B cell (primary cell): ENCODE measurements around the gene MCM10. TPM values are rescaled to one million over a fixed set of nuclear protein-coding genes. Genes with fewer than 3 reads are reported as not detected.
"Not testable (repeated sequence)": the region's sequence is repeated elsewhere in the genome, so short reads cannot be mapped to it uniquely, and the experiment has no call there.

Experiments used
- ATAC-seq: fragments of 200-7000 bp; cut with Tn5 transposase; one replicate; pipeline ENCODE4 v1.10.0; 2021; ENCODE audit warnings: low read depth, mild to moderate bottlenecking, moderate number of reproducible peaks, moderate library complexity
- CTCF ChIA-PET: fragments of 350-600 bp; sonication (Branson Sonifier 250); formaldehyde crosslinking; loops from one replicate; lab custom pipeline; 2021; ENCODE audit warnings: antibody characterized with exemption, inconsistent platforms; lab: Charles Lee
- POLR2A ChIA-PET: fragments of 350-600 bp; sonication (Branson Sonifier 250); formaldehyde crosslinking; loops from one replicate; lab custom pipeline; 2021; ENCODE audit warnings: antibody characterized with exemption; lab: Charles Lee
- DNase-seq: peaks from one replicate; pipeline ENCODE4 v3.0.0; 2013
- H2AFZ ChIP-seq: 2 replicates; pipeline ENCODE4 v1.6.1; 2012; ENCODE audit warnings: mild to moderate bottlenecking, low read depth, low read length; ENCODE audit not compliant: insufficient read depth, poor library complexity, severe bottlenecking
- H3K27ac ChIP-seq, 2 donors: 1 replicate in 1 of 2; 2 replicates in 1 of 2; pipeline ENCODE4 v1.5.1; 2012 to 2013; ENCODE audit warnings: low read length in 2 of 2, mild to moderate bottlenecking in 2 of 2, moderate library complexity in 1 of 2
- H3K27me3 ChIP-seq, 4 experiments: fragments of 200-600 bp in 1 of 4; sonication (generic) in 1 of 4; replicated peaks in 1 of 4; 1 replicate in 2 of 4; 2 replicates in 2 of 4; pipeline versions ENCODE4 v1.6.1 to v1.7.0; 2013 to 2016; ENCODE audit warnings: low read length in 3 of 4, mild to moderate bottlenecking in 2 of 4, mixed read lengths in 1 of 4, moderate library complexity in 1 of 4; ENCODE audit not compliant: insufficient read depth in 4 of 4, control insufficient read depth in 3 of 4; ENCODE audit errors: control extremely low read depth in 1 of 4
- H3K36me3 ChIP-seq, 2 experiments: replicated peaks in 1 of 2; 1 replicate in 1 of 2; 2 replicates in 1 of 2; pipeline versions ENCODE4 v1.6.1 to v1.7.1; 2013; ENCODE audit warnings: low read length in 1 of 2; ENCODE audit not compliant: insufficient read depth in 2 of 2, control insufficient read depth in 1 of 2; ENCODE audit errors: control extremely low read depth in 1 of 2, extremely low read depth in 1 of 2
- H3K4me1 ChIP-seq, 2 donors: fragments of 200-600 bp in 1 of 2; sonication (generic) in 1 of 2; 1 replicate in 1 of 2; 2 replicates in 1 of 2; pipeline versions ENCODE4 v1.5.1 to v1.6.1; 2013 to 2017; ENCODE audit warnings: low read length in 2 of 2; ENCODE audit not compliant: control insufficient read depth in 2 of 2, insufficient read depth in 2 of 2
- H3K4me2 ChIP-seq: replicated peaks from 2 replicates; pipeline ENCODE3; 2012; ENCODE audit warnings: mild to moderate bottlenecking, low read depth, low read length; ENCODE audit not compliant: poor library complexity, severe bottlenecking
- H3K4me3 ChIP-seq, 5 experiments: fragments of 200-600 bp in 1 of 5; sonication (generic) in 1 of 5; 1 replicate in 3 of 5; 2 replicates in 2 of 5; pipeline versions ENCODE4 v1.5.1 to v1.7.0; 2011 to 2016; ENCODE audit warnings: low read length in 4 of 5, mild to moderate bottlenecking in 4 of 5, low read depth in 2 of 5, control low read depth in 1 of 5, moderate library complexity in 1 of 5; ENCODE audit not compliant: insufficient read depth in 1 of 5; ENCODE audit errors: control extremely low read depth in 1 of 5, extremely low read depth in 1 of 5
- H3K79me2 ChIP-seq: fragments of 200-600 bp; sonication (generic); one replicate; pipeline ENCODE4 v1.6.0; 2016; ENCODE audit warnings: low read length; ENCODE audit not compliant: control insufficient read depth, insufficient read depth
- H3K9ac ChIP-seq: fragments of 200-600 bp; sonication (generic); 2 replicates; pipeline ENCODE4 v1.6.1; 2017; ENCODE audit warnings: mild to moderate bottlenecking, low read length, moderate library complexity
- H3K9me3 ChIP-seq, 3 donors: one replicate each; pipeline versions ENCODE4 v1.6.1 to v1.7.1; 2013; ENCODE audit warnings: low read length in 2 of 3; ENCODE audit not compliant: control insufficient read depth in 2 of 3, insufficient read depth in 1 of 3; ENCODE audit errors: control extremely low read depth in 1 of 3
- H4K20me1 ChIP-seq: 2 replicates; pipeline ENCODE4 v1.6.0; 2012; ENCODE audit warnings: mild to moderate bottlenecking, low read length; ENCODE audit not compliant: insufficient read depth, control insufficient read depth, poor library complexity, severe bottlenecking
- H3K27ac Mint-ChIP-seq: one replicate; pipeline ENCODE4 v1.8.0; 2021; ENCODE audit warnings: mixed read lengths
- H3K27me3 Mint-ChIP-seq: one replicate; pipeline ENCODE4 v1.8.0; 2021; ENCODE audit warnings: mixed read lengths
- H3K4me1 Mint-ChIP-seq: one replicate; pipeline ENCODE4 v1.8.0; 2021; ENCODE audit warnings: mixed read lengths
- H3K4me3 Mint-ChIP-seq: one replicate; pipeline ENCODE4 v1.8.0; 2021; ENCODE audit warnings: mixed read lengths
- H3K9me3 Mint-ChIP-seq: one replicate; pipeline ENCODE4 v1.8.0; 2022; ENCODE audit warnings: mixed read lengths; ENCODE audit not compliant: insufficient read depth
- CTCF ChIP-seq: fragments of 200-600 bp; IDR thresholded peaks from one replicate; pipeline ENCODE4 v1.8.0; 2022; ENCODE audit warnings: antibody characterized with exemption, mild to moderate bottlenecking
- EZH2 ChIP-seq: IDR thresholded peaks from 2 replicates; pipeline ENCODE4 v1.6.1; 2012; ENCODE audit warnings: borderline replicate concordance, low read depth, mild to moderate bottlenecking, moderate library complexity, low read length; ENCODE audit not compliant: insufficient read depth, poor library complexity, severe bottlenecking
- WGBS: methylation state at CpG from one replicate; pipeline ENCODE4 v1.1.5; 2013; ENCODE audit warnings: missing lambda C conversion rate; ENCODE audit not compliant: insufficient coverage; 5-methylcytosine and 5-hydroxymethylcytosine counted together
- intact Hi-C: fragments of 100-400 bp; cut with micrococcal nuclease; formaldehyde crosslinking; loops from one replicate; pipeline ENCODE4 v1.10.0; 2022
- polyA plus RNA-seq: library from polyadenylated mRNA; depleted of rRNA; stranded (reverse); fragments of >200 nt; gene quantifications from 2 replicates; pipeline ENCODE4 v1.2.3, GENCODE V29; 2012
- total RNA-seq, 2 donors: library from RNA; stranded (reverse); fragments of 120-200 nt in 1 of 2; gene quantifications; 1 replicate in 1 of 2; 2 replicates in 1 of 2; pipeline versions ENCODE4 v1.2.3 to v1.2.4, GENCODE V29; 2013 to 2022

The MCM10 gene
- total and polyA plus RNA-seq, 2 donors (not counting 1 experiment from before 2014, with no cell fraction given), result 0.42 to 0.88 TPM

DNA sequence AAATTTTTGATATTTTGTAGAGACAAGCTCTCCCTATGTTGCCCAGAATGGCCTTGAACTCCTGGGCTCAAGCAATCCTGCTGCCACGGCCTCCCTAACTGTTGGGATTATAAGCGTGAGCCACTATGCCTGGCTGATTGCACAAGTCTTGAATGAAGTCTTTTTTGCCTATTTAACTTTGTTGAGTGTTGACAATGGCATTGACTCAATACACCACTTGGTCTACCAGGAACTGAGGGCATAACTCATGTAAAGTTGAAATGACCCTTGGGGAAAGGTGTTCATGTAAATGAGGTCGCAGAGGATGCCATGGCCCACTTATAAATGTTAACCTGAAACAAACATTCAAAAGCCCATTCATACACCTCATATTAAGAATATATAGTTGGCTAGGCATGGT lies 80.3 kb downstream of the MCM10 start:
- no peaks in the 10 kb centered on the region for H3K9me3 Mint-ChIP-seq

DNA sequence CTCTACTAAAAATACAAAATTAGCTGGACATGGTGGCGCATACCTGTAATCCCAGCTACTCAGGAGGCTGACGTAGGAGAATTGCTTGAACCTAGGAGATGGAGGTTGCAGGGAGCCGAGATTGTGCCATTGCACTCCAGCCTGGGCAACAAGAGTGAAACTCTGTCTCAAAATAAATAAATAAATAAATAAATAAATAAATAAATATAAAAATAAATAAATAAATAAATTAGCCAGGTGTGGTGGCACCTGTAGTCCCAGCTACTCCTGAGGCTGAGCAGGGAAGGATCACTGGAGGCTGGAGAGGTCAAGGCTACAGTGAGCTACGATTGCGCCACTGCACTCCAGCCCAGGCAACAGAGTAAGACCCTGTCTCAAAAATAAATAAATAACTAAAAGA lies 80.9 kb downstream of the MCM10 start:
- CTCF ChIA-PET, H3K4me3 Mint-ChIP-seq, H3K36me3 ChIP-seq, H3K9me3 ChIP-seq, H3K9me3 Mint-ChIP-seq, H3K4me1 Mint-ChIP-seq, H3K9ac ChIP-seq, H4K20me1 ChIP-seq, H3K27me3 Mint-ChIP-seq, H3K27me3 ChIP-seq, ATAC-seq, H3K27ac Mint-ChIP-seq, H3K79me2 ChIP-seq, H2AFZ ChIP-seq, DNase-seq, H3K4me3 ChIP-seq, POLR2A ChIA-PET, H3K4me2 ChIP-seq, H3K4me1 ChIP-seq, intact Hi-C loops, H3K27ac ChIP-seq: not testable (repeated sequence)
- WGBS, result no CpG with 5 or more reads among the region's 5 CpGs

More for the DNA sequence above, 80.3 kb downstream of the MCM10 start:
- DNase-seq, result no peak
- no peaks in the 10 kb centered on the region for H3K9me3 ChIP-seq
- POLR2A ChIA-PET, result no interaction called here
- CTCF ChIA-PET, result no interaction called here
- H4K20me1 ChIP-seq, result no peaks in the 10 kb centered on the region
- peaks cover 0 to 3% (median 0%) of the 10 kb centered on the region in 4 experiments for H3K27me3 ChIP-seq
- H3K9ac ChIP-seq, result no peak overlapping the region
- H3K4me1 Mint-ChIP-seq, result no peaks in the 10 kb centered on the region
- intact Hi-C loops, result no loop called here
- H3K4me2 ChIP-seq, result no peak overlapping the region
- H3K36me3 ChIP-seq, result no peaks in the 10 kb centered on the region
- no peaks in the 10 kb centered on the region for H3K79me2 ChIP-seq
- no peak overlapping the region for H3K27ac ChIP-seq
- H3K4me1 ChIP-seq, result no peaks in the 10 kb centered on the region
- peaks cover 5% of the 10 kb centered on the region for H3K27me3 Mint-ChIP-seq
- ATAC-seq, result no peak
- no peak overlapping the region for H2AFZ ChIP-seq
- no peak overlapping the region for H3K27ac Mint-ChIP-seq
- H3K4me3 Mint-ChIP-seq, result no peak overlapping the region
- TF ChIP-seq CTCF, result no peak
- no peak for TF ChIP-seq EZH2
- no peak overlapping the region for H3K4me3 ChIP-seq
- WGBS, result 100% methylated on average over 1 of the region's 3 CpGs
